Liver (tissue), 9 donors: ENCODE results near the gene MKI67. TPM values are rescaled to one million over a fixed set of nuclear protein-coding genes. Genes with fewer than 3 reads are reported as not detected.

Experiments used
- DNase-seq: peaks from one replicate; pipeline ENCODE4 v3.0.0-alpha.2; 2017; ENCODE audit warnings: low spot score
- H3K27ac ChIP-seq, 2 donors: one replicate each; pipeline ENCODE4 v1.7.0; 2013; ENCODE audit warnings: inconsistent platforms in 2 of 2, low read length in 2 of 2, control low read depth in 1 of 2, low read depth in 1 of 2, mild to moderate bottlenecking in 1 of 2
- H3K27me3 ChIP-seq, 4 donors: one replicate each; pipeline versions ENCODE4 v1.6.1 to v1.7.0; 2013; ENCODE audit warnings: low read length in 3 of 4, inconsistent platforms in 1 of 4, mild to moderate bottlenecking in 1 of 4, moderate library complexity in 1 of 4; ENCODE audit not compliant: control insufficient read depth in 4 of 4, insufficient read depth in 4 of 4
- H3K36me3 ChIP-seq, 4 donors: one replicate each; pipeline versions ENCODE4 v1.6.1 to v1.7.0; 2013; ENCODE audit warnings: low read length in 3 of 4, mild to moderate bottlenecking in 3 of 4, low read depth in 1 of 4, moderate library complexity in 1 of 4; ENCODE audit not compliant: control insufficient read depth in 4 of 4, insufficient read depth in 3 of 4
- H3K4me1 ChIP-seq, 4 donors: one replicate each; pipeline versions ENCODE4 v1.6.1 to v1.7.0; 2013; ENCODE audit warnings: low read length in 3 of 4, mild to moderate bottlenecking in 3 of 4, moderate library complexity in 1 of 4; ENCODE audit not compliant: control insufficient read depth in 4 of 4, insufficient read depth in 4 of 4
- H3K4me3 ChIP-seq, 3 donors: one replicate each; pipeline versions ENCODE4 v1.6.1 to v1.7.0; 2013; ENCODE audit warnings: low read length in 3 of 3, control low read depth in 1 of 3, low read depth in 1 of 3, mild to moderate bottlenecking in 1 of 3
- H3K9ac ChIP-seq, 2 donors: one replicate each; pipeline ENCODE4 v1.7.0; 2013; ENCODE audit warnings: low read length in 2 of 2, mild to moderate bottlenecking in 2 of 2, moderate library complexity in 2 of 2, control low read depth in 1 of 2, low read depth in 1 of 2
- H3K9me3 ChIP-seq, 4 donors: one replicate each; pipeline versions ENCODE4 v1.6.1 to v1.7.0; 2013; ENCODE audit warnings: low read length in 3 of 4; ENCODE audit not compliant: control insufficient read depth in 4 of 4
- ATF3 ChIP-seq: IDR thresholded peaks from 2 replicates; pipeline ENCODE4 v1.6.1; 2016; ENCODE audit warnings: antibody characterized with exemption
- CTCF ChIP-seq: fragments of 150-350 bp; IDR thresholded peaks from 2 replicates; pipeline ENCODE4 v1.5.1; 2017; ENCODE audit warnings: improper control_type of control experiment, low read depth, low read length; ENCODE audit not compliant: missing input control
- EGR1 ChIP-seq, 2 donors: IDR thresholded peaks; 2 replicates each; pipeline ENCODE4 v1.6.1; 2016 to 2018; ENCODE audit warnings: antibody characterized with exemption in 2 of 2, low read depth in 2 of 2
- FOXA1 ChIP-seq: IDR thresholded peaks from 2 replicates; pipeline ENCODE4 v1.6.1; 2016; ENCODE audit warnings: antibody characterized with exemption
- FOXA2 ChIP-seq: IDR thresholded peaks from 2 replicates; pipeline ENCODE4 v1.6.1; 2016; ENCODE audit warnings: antibody characterized with exemption
- GABPA ChIP-seq, 2 donors: IDR thresholded peaks in 1 of 2; conservative IDR thresholded peaks in 1 of 2; 2 replicates each; pipeline ENCODE4 v1.6.1; 2016; ENCODE audit warnings: antibody characterized with exemption in 2 of 2, mild to moderate bottlenecking in 1 of 2, moderate library complexity in 1 of 2
- HNF4A ChIP-seq, 2 donors: conservative IDR thresholded peaks; 2 replicates each; pipeline ENCODE4 v1.6.1; 2016; ENCODE audit warnings: antibody characterized with exemption in 2 of 2, mild to moderate bottlenecking in 2 of 2
- JUND ChIP-seq, 2 donors: IDR thresholded peaks; 2 replicates each; pipeline ENCODE4 v1.6.1; 2016; ENCODE audit warnings: antibody characterized with exemption in 2 of 2
- MAX ChIP-seq: IDR thresholded peaks from 2 replicates; pipeline ENCODE4 v1.6.1; 2016; ENCODE audit warnings: antibody characterized with exemption
- NR2F2 ChIP-seq: IDR thresholded peaks from 2 replicates; pipeline ENCODE4 v1.6.1; 2016; ENCODE audit warnings: antibody characterized with exemption
- RAD21 ChIP-seq, 2 donors: IDR thresholded peaks; 2 replicates each; pipeline ENCODE4 v1.6.1; 2016; ENCODE audit warnings: antibody characterized with exemption in 2 of 2, mild to moderate bottlenecking in 2 of 2
- REST ChIP-seq: IDR thresholded peaks from 2 replicates; pipeline ENCODE4 v1.6.1; 2016; ENCODE audit warnings: antibody characterized with exemption, mild to moderate bottlenecking
- RXRA ChIP-seq, 2 donors: IDR thresholded peaks; 2 replicates each; pipeline ENCODE4 v1.6.1; 2017 to 2018; ENCODE audit warnings: antibody characterized with exemption in 2 of 2, mild to moderate bottlenecking in 1 of 2
- SP1 ChIP-seq: IDR thresholded peaks from 2 replicates; pipeline ENCODE4 v1.6.1; 2018; ENCODE audit warnings: antibody characterized with exemption, mild to moderate bottlenecking
- TAF1 ChIP-seq: conservative IDR thresholded peaks from 2 replicates; pipeline ENCODE4 v1.6.1; 2016; ENCODE audit warnings: antibody characterized with exemption, mild to moderate bottlenecking
- ZBTB33 ChIP-seq: IDR thresholded peaks from 2 replicates; pipeline ENCODE4 v1.6.1; 2016; ENCODE audit warnings: antibody characterized with exemption
- WGBS: extraction: QIAGEN DNeasy Blood & Tissue Kit; methylation state at CpG from one replicate; pipeline ENCODE4 v1.1.7; 2013; 5-methylcytosine and 5-hydroxymethylcytosine counted together
- polyA plus RNA-seq, 2 donors: library from polyadenylated mRNA; stranded (reverse) in 1 of 2; unstranded in 1 of 2; fragments of 200-250 nt in 1 of 2; fragments of >200 nt in 1 of 2; fragmentation: Nextera tagmentation in 1 of 2; extraction: Ambion mirVana in 1 of 2; gene quantifications; one replicate each; pipeline versions ENCODE4 v1.2.1 to v1.2.3, GENCODE V29; 2013 to 2015
- total RNA-seq, 2 donors: library from RNA; depleted of rRNA; stranded (reverse); fragments of >200 nt; gene quantifications; one replicate each; pipeline ENCODE4 v1.2.3, GENCODE V29; 2014
- donor health status: healthy.
- donor health status: healthy.
- donor health status: healthy.
- donor health status: healthy.
- donor health status: healthy.

Gene MKI67
- total and polyA plus RNA-seq, 4 donors = 0.25 to 54.5 (median 1.1) TPM

- 82% methylated on average over 13 of the region's 13 CpGs for WGBS
- Histone ChIP-seq H3K9ac (no peak overlapping the region), H3K36me3 (no peaks in the 10 kb centered on the region), H3K27me3 (peaks cover 0 to 3% (median 0%) of the 10 kb centered on the region in 4 donors), H3K27ac (no peak overlapping the region), H3K9me3 (no peaks in the 10 kb centered on the region), H3K4me1 (peaks cover 0 to 28% (median 18%) of the 10 kb centered on the region in 4 donors), H3K4me3 (no peak overlapping the region)
- DNase-seq = no peak
- no peak for TF ChIP-seq GABPA (IDR thresholded peaks at IDR 0.05 in 1 of 2, conservative IDR thresholded peaks at IDR 0.05 in 1 of 2)
- no peak for TF ChIP-seq REST
- TF ChIP-seq EGR1 (IDR thresholded peaks at IDR 0.05; ENCODE audit: low read depth in 2 of 2) = no peak
- TF ChIP-seq FOXA1 = no peak
- no peak for TF ChIP-seq NR2F2
- no peak for TF ChIP-seq HNF4A (conservative IDR thresholded peaks at IDR 0.05)
Observed at GRCh38 chr10:128152741-128153580, 26.7 kb upstream of the MKI67 start.

GRCh38 chr10:128151031-128151430 lies 24.8 kb upstream of the MKI67 start:
- DNase-seq = no peak
- H3K27me3 ChIP-seq = peaks cover 0 to 3% (median 0%) of the 10 kb centered on the region in 4 donors
- no peak overlapping the region for H3K9ac ChIP-seq
- no peaks in the 10 kb centered on the region for H3K9me3 ChIP-seq
- 94% methylated on average over 8 of the region's 8 CpGs for WGBS
- H3K36me3 ChIP-seq = no peaks in the 10 kb centered on the region
- TF ChIP-seq CTCF = no peak
- TF ChIP-seq MAX = no peak
- no peak for TF ChIP-seq ATF3
- no peak for TF ChIP-seq NR2F2
- TF ChIP-seq FOXA2 = no peak
- TF ChIP-seq HNF4A (conservative IDR thresholded peaks at IDR 0.05) = no peak
- TF ChIP-seq REST = no peak
- TF ChIP-seq FOXA1 = no peak
- TF ChIP-seq ZBTB33 = no peak
- no peak for TF ChIP-seq TAF1
- TF ChIP-seq SP1 = no peak
- TF ChIP-seq RAD21 (IDR thresholded peaks at IDR 0.05) = no peak
- no peak for TF ChIP-seq JUND (IDR thresholded peaks at IDR 0.05)
- TF ChIP-seq GABPA (IDR thresholded peaks at IDR 0.05 in 1 of 2, conservative IDR thresholded peaks at IDR 0.05 in 1 of 2) = no peak
- no peak for TF ChIP-seq RXRA (IDR thresholded peaks at IDR 0.05)
- H3K4me3 ChIP-seq = no peak overlapping the region
- H3K4me1 ChIP-seq = peaks cover 0 to 10% (median 2%) of the 10 kb centered on the region in 4 donors
- H3K27ac ChIP-seq = no peak overlapping the region
